Neutrophil (primary cell): ENCODE results near the gene HSF2BP.

Experiments
- H3K27ac ChIP-seq: fragments of 200-600 bp; sonication (generic); 2 replicates; pipeline ENCODE4 v1.5.1; 2016; ENCODE audit warnings: mild to moderate bottlenecking, moderate library complexity
- H3K27me3 ChIP-seq: fragments of 200-600 bp; sonication (generic); 2 replicates; pipeline ENCODE4 v1.6.0; 2016; ENCODE audit warnings: mild to moderate bottlenecking
- H3K36me3 ChIP-seq: fragments of 200-600 bp; sonication (generic); 2 replicates; pipeline ENCODE4 v1.5.1; 2017
- H3K4me1 ChIP-seq, 2 experiments: fragments of 200-600 bp in 1 of 2; sonication (generic) in 1 of 2; 1 replicate in 1 of 2; 2 replicates in 1 of 2; pipeline versions ENCODE4 v1.5.1 to v1.6.1; 2013 to 2016; ENCODE audit warnings: low read depth in 1 of 2, low read length in 1 of 2, mild to moderate bottlenecking in 1 of 2, moderate library complexity in 1 of 2; ENCODE audit not compliant: control insufficient read depth in 1 of 2, insufficient read depth in 1 of 2
- H3K4me3 ChIP-seq, 2 experiments: fragments of 200-600 bp in 1 of 2; sonication (generic) in 1 of 2; 1 replicate in 1 of 2; 2 replicates in 1 of 2; pipeline ENCODE4 v1.5.1; 2013 to 2016; ENCODE audit warnings: low read depth in 1 of 2, low read length in 1 of 2, mild to moderate bottlenecking in 1 of 2, moderate library complexity in 1 of 2
- H3K9me3 ChIP-seq: fragments of 200-600 bp; sonication (generic); 2 replicates; pipeline ENCODE4 v1.5.1; 2016
- TF ChIP-seq, protein P1 (sequence below): fragments of 200-600 bp; sonication (generic); IDR thresholded peaks from 2 replicates; pipeline ENCODE4 v1.5.1; 2016; ENCODE audit warnings: antibody characterized with exemption

The HSF2BP gene

DNA sequence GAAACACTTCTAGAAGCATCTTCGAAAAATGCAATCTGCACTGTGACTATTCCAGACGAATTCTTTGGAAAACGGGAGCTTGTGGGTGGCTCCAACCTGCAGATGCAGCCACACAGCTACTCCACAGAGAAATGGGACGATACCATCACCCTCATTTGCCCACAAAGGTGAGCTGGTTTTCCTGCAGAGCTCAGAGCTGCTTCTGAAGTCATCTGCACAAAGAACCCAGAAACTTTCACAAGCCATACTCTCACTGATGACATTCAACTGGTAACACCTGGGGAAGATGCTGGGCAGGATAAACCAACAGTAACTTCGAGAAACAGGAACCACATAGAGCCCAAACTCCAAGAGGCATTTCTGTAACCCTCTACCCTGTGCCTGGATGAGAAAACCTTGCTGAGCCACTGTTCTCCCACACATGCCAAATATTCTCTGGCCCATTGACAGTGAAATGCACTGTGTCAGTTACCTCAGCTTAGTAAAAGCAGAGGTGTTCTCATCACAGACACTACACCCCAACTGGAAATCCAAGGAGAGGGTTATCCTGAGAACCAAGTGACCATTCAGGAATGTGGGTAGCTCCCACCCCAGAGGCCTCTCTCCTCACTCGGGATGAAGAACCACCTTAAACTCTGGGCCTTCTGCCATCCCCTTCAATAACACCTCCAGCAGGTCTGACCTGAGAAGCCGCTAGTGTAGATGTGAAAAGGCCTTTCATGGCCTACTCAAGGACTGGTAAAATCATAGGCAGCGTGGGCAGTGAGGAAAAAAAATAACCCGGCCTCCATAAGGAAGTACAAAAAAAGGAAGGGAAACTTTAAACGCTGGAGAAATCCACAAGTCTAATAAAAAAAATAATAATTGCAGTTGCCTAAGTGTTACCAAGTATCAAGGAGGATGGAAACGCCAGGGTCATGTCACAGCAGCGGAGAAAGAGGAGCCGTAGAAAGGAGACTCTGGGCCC lies 56.7 kb downstream of the HSF2BP start:
- no peaks in the 10 kb centered on the region for H3K27me3 ChIP-seq
- no peaks in the 10 kb centered on the region for H3K4me1 ChIP-seq
- TF ChIP-seq, protein P1, sequence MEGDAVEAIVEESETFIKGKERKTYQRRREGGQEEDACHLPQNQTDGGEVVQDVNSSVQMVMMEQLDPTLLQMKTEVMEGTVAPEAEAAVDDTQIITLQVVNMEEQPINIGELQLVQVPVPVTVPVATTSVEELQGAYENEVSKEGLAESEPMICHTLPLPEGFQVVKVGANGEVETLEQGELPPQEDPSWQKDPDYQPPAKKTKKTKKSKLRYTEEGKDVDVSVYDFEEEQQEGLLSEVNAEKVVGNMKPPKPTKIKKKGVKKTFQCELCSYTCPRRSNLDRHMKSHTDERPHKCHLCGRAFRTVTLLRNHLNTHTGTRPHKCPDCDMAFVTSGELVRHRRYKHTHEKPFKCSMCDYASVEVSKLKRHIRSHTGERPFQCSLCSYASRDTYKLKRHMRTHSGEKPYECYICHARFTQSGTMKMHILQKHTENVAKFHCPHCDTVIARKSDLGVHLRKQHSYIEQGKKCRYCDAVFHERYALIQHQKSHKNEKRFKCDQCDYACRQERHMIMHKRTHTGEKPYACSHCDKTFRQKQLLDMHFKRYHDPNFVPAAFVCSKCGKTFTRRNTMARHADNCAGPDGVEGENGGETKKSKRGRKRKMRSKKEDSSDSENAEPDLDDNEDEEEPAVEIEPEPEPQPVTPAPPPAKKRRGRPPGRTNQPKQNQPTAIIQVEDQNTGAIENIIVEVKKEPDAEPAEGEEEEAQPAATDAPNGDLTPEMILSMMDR, result no peak
- no peaks in the 10 kb centered on the region for H3K36me3 ChIP-seq
- H3K9me3 ChIP-seq, result no peaks in the 10 kb centered on the region
- no peak overlapping the region for H3K4me3 ChIP-seq
- H3K27ac ChIP-seq, result no peak overlapping the region

DNA sequence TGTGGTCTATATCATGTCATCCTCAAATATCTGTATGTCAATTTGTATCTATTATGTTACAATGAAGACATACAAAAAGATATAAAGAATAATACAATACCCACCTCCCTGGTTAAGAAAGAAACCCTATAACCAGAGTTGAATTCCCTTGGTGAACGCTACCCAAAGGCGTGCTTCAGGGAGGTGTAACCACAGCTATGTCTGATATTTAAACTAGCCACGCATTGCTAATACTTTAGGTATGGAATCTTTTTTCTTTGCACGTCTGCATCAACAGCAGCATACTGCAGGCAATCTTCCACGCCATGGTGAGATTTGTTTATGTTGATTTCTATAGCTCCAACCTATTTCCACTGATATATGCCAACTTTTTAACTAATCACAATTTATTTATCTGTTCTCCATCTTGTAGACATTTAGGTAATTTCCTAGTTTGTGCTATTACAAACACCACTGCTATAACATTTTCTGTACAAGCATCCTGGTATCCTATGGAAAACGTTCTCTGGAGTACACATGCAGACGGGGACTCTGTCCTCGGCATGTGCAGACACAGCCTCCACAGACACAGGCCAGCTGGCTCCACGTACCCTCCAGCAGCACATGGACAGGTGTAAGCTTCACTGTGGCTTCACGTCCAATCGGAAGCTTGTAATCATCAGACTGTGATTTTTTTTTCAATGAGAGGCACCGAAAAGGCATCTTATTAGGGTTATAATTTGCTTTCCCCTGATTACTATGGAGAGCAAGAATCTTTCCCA lies 58.5 kb downstream of the HSF2BP start:
- TF ChIP-seq, protein P1, result no peak
- Histone ChIP-seq H3K4me1 (no peaks in the 10 kb centered on the region), H3K4me3 (no peak overlapping the region), H3K27me3 (no peaks in the 10 kb centered on the region), H3K36me3 (no peaks in the 10 kb centered on the region), H3K9me3 (no peaks in the 10 kb centered on the region), H3K27ac (no peak overlapping the region)

DNA sequence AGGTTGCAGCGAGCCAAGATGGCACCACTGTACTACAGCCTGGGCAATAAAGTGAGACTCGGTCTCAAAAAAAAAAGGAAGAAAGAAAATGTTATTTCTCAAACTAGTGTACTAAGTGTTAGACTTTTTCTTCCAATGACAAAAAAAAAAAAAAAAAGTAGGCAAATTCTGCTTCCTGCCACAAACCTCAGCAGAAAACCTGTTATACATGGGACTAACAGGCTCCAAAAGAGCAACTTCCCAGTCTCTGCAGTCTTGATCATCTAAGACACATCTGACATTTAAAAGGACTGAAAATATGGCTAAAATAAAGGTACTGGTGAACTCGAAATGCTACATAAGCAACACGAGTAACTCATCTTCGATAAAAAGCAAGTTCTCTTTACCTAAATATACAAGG lies 59.6 kb downstream of the HSF2BP start:
- TF ChIP-seq, protein P1, result no peak
- Histone ChIP-seq H3K36me3 (no peaks in the 10 kb centered on the region), H3K4me1 (no peaks in the 10 kb centered on the region), H3K27ac (no peak overlapping the region), H3K27me3 (no peaks in the 10 kb centered on the region), H3K9me3 (no peaks in the 10 kb centered on the region), H3K4me3 (no peak overlapping the region)

DNA sequence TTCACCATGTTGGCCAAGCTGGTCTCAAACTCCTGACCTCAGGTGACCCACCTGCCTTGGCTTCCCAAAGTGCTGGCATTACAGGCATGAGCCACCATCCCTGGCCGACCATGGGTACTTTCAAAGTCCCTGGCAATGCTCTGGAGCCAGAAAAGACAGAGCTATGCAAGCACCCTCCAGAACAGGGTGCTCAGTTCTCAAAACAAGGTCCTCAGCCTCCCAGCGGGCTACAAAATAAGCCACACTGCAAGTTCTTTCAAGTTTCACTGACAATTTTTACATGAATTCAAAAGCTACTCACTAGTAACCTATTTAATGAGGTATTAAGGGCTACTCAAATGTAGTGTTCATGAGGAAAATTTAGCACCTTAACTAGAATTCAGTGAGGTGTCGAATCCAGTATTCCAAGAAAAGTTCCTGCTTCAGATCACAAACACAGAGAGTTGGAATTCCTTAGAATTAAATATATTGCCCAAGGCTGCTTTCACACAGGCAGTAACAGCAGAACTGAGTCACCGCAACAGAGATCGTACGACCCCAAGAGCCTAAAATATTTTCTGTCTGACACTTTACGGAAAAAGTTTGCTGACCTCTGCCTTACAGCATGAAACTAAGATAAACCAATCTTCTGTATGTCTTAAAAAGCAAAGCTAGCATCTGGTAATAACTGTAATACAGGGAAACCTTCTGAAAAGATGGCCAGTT lies 60.7 kb downstream of the HSF2BP start:
- H3K9me3 ChIP-seq, result no peaks in the 10 kb centered on the region
- TF ChIP-seq, protein P1, result no peak
- H3K4me3 ChIP-seq, result no peak overlapping the region
- H3K36me3 ChIP-seq, result no peaks in the 10 kb centered on the region
- H3K27ac ChIP-seq, result no peak overlapping the region
- H3K4me1 ChIP-seq, result no peaks in the 10 kb centered on the region
- H3K27me3 ChIP-seq, result no peaks in the 10 kb centered on the region

DNA sequence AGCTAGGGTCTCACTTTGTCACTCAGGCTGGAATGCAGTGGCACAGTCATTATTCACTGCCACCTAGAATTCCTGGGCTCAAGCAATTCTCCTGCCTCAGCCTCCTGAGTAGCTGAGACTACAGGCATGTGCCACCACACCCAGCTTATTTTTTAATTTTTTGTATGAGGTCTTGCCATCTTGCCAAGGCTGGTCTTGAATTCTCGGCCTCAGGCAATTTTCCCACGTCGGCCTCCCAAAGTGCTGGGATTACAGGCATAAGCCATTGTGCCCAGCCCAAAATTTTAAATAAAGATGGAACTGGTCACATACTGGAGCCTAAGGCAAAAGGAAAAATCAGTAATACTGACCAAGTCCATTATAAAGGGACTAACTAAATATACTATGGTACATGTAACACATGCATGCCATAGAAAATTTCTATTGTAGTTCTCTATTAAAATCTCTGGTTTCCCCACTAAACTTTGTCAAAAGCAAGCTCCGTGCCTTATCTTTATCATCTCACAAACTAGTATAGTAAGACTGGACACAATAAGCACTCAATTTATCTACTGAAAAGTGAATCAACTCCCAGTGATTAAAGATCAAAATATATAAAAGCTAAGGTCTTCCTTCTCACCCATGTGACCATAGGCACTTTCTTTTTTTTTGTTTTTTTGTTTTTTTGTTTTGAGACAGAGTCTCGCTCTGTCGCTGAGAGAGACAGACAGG lies 61.6 kb downstream of the HSF2BP start:
- Histone ChIP-seq H3K36me3 (no peaks in the 10 kb centered on the region), H3K27me3 (peaks cover under 1% of the 10 kb centered on the region), H3K4me1 (no peaks in the 10 kb centered on the region), H3K9me3 (no peaks in the 10 kb centered on the region), H3K27ac (no peak overlapping the region), H3K4me3 (no peak overlapping the region)
- TF ChIP-seq, protein P1, result no peak
